ENCODE results near the gene RAB17.

RAB17 gene

DNA sequence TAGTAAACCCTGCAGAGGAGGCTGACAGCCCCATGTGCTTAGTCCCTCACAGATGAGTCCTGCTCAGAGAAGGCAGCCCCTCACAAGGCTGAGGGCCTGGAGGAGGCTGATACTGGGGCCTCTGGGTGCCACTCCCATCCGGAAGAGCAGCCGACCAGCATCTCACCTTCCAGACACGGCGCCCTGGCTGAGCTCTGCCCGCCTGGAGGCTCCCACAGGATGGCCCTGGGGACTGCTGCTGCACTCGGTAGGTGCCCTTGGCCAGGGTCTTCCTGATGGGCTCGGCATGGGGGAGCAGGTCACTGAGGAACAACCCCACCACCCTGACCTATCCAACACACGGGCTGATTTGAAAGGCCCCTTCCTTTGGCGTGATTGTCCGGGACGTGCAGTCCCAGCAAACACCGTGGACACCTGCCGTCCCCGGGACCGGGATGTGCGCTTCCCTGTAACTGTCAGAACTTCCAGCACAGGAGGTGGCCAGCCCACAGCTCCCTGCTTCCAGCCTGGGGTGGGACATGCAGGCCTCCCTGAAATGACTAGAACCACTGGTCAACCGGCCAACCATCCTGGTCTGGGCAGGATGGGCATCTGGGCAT is 64.9 kb downstream of the RAB17 start:
- TF ChIP-seq CSRNP3 (CRISPR knock-in tag; IDR thresholded peaks at IDR 0.05) (no peak), TSHZ2 (CRISPR knock-in tag; IDR thresholded peaks at IDR 0.05) (no peak), TOX (CRISPR knock-in tag; IDR thresholded peaks at IDR 0.05; ENCODE audit: borderline replicate concordance) (no peak), ZNF565 (CRISPR knock-in tag; conservative IDR thresholded peaks at IDR 0.05; ENCODE audit: low read depth) (no peak), TCF4 (CRISPR knock-in tag; IDR thresholded peaks at IDR 0.05; ENCODE audit: borderline replicate concordance) (no peak), ZNF70 (CRISPR knock-in tag; IDR thresholded peaks at IDR 0.05) (no peak), OSR1 (CRISPR knock-in tag; IDR thresholded peaks at IDR 0.05) (no peak), ZFP30 (CRISPR knock-in tag; IDR thresholded peaks at IDR 0.05) (no peak), BACH2 (CRISPR knock-in tag; IDR thresholded peaks at IDR 0.05; ENCODE audit: borderline replicate concordance) (no peak), GLIS3 (CRISPR knock-in tag; IDR thresholded peaks at IDR 0.05) (no peak), PATZ1 (CRISPR knock-in tag; IDR thresholded peaks at IDR 0.05; ENCODE audit: borderline replicate concordance) (no peak), ZNF8 (CRISPR knock-in tag; IDR thresholded peaks at IDR 0.05) (no peak), PPARA (CRISPR knock-in tag; IDR thresholded peaks at IDR 0.05; ENCODE audit: borderline replicate concordance) (no peak), ZC3H10 (CRISPR knock-in tag; IDR thresholded peaks at IDR 0.05) (no peak)
- no peak for ATAC-seq

- ATAC-seq = no peak
- no peak for TF ChIP-seq ZNF70 (CRISPR knock-in tag; IDR thresholded peaks at IDR 0.05)
- TF ChIP-seq CSRNP3 (CRISPR knock-in tag; IDR thresholded peaks at IDR 0.05) = no peak
Measured at GRCh38 chr2:237524631-237525030, 65.9 kb downstream of the RAB17 start.

Measured in SK-N-SH treated with all-trans-retinoic acid at 6 μM for 48 hours (cell line).